Hematopoietic multipotent progenitor cell treated with erythropoietin and hydrocortisone succinate and interleukin-3 and kit ligand, for 4 days (in vitro differentiated cells): ENCODE results near the gene BRMS1.
"Not testable (repeated sequence)": the region's sequence is repeated elsewhere in the genome, so short reads cannot be mapped to it uniquely, and the experiment has no call there.

Experiments
- DNase-seq: peaks from one replicate; pipeline ENCODE4 v3.0.0-alpha.2; 2015

The BRMS1 gene

GRCh38 chr11:66321606-66322005 lies 23.3 kb downstream of the BRMS1 start:
- no peak for DNase-seq

DNA sequence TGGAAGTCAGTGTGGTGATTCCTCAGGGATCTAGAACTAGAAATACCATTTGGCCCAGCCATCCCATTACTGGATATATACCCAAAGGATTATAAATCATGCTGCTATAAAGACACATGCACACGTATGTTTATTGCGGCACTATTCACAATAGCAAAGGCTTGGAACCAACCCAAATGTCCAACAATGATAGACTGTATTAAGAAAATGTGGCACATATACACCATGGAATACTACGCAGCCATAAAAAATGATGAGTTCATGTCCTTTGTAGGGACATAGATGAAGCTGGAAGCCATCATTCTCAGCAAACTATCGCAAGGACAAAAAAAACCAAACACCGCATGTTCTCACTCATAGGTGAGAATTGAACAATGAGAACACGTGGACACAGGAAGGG lies 24.2 kb downstream of the BRMS1 start:
- DNase-seq: not testable (repeated sequence)

DNA sequence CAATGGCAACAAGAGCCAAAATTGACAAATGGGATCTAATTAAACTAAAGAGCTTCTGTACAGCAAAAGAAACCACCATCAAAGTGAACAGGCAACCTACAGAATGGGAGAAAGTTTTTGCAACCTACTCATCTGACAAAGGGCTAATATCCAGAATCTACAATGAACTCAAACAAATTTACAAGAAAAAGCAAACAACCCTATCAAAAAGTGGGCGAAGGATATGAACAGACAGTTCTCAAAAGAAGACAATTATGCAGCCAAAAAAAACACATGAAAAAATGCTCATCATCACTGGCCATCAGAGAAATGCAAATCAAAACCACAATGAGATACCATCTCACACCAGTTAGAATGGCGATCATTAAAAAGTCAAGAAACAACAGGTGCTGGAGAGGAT lies 24.6 kb downstream of the BRMS1 start:
- not testable (repeated sequence) for DNase-seq

- DNase-seq: no peak
These were observed 26.3 kb downstream of the BRMS1 start for GRCh38 chr11:66318600-66318970.

GRCh38 chr11:66317723-66318599 lies 26.9 kb downstream of the BRMS1 start:
- DNase-seq: peak; percentile 79

GRCh38 chr11:66317322-66317722 lies 27.6 kb downstream of the BRMS1 start:
- peak; percentile 30 for DNase-seq

DNA sequence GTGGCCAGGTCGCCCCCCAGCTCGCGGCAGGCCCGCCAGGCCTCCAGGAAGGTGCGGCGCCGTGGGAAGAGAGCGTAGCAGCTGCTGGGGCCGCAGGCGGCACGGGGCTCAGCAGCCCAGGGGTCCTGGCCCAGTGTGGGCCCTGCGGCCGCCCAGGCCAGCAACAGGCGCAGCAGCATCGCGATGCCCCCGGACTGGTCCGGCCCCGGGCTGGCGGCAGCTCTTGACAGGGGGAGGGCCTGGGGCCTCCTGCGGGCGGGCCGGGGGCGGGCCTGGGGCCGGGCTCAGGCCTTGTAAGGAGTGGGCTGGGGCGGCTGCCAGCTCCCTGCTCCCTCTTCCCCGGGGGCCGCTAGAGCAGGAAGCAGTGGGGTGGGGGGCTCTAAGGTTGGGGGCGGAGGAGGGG lies 28.1 kb downstream of the BRMS1 start, which contains the start of gene CD248:
Gene CD248 (minus strand): TSS at position 196 of the 403 bp plus-strand sequence. CDS start 17 bp downstream, at position 179.
- peak; percentile 39 for DNase-seq

- no peak for DNase-seq
These were observed 28.7 kb downstream of the BRMS1 start for GRCh38 chr11:66315921-66316811.

DNA sequence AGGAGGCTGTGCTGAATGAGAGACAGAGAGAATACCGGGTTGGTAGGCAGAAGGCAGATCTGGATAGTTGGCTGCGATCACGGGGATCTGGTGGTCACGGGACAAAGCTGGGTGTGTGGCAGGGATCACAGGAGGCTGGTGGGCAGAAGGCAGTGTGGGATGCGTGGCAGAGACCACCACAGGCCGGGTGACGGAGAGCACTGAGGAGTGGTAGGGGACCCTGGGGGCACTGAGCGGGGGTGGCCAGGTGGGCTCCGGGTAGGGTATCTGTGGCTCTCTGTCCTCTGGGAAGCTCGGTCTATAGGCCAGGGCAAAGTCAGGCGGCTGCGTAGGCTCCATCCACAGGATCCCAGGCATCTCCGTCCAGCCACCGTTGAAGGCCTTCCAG lies 29.4 kb downstream of the BRMS1 start:
- no peak for DNase-seq

GRCh38 chr11:66314561-66315497 lies 30.1 kb downstream of the BRMS1 start:
- DNase-seq: no peak

GRCh38 chr11:66314186-66314501 lies 30.8 kb downstream of the BRMS1 start:
- DNase-seq: no peak

GRCh38 chr11:66313321-66314185 lies 31.4 kb downstream of the BRMS1 start:
- no peak for DNase-seq

DNA sequence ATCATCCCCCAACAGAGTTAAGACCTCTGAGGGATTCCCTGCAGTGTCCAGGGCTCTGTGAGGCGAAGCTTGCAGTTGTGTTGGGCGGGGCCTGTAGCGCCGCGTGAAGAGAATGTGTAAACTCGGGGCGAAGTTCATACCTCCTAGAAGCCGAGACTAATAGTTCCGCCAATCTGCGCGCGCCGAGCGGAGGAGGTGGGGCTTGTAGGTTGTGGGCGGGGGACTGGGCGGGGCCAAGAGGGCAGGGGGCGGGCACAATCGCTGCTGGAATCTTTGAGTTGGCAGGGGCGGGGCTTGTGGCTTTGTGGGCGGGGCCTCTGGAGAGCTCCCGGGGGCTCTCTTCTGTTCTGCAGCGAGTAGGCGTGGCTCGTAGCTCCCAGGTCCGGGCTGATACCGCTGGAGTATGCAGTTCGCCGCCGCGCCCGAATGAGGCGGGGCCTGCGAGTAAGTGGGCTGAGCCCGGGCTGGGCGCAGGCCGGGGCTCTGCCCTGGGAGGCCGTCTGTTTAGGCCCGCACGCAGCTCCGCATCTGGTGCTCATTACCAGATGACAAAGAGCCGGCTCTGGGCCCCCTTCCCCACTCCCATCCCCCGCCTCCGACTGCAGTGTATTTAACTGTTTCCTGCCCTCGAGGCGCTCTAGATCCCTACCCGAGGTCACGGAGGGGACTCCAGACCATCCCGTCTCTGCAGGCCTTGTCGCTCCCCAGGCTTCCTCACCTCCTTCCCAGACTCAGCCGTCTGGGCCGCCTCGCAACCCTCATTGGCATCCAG lies 32.2 kb downstream of the BRMS1 start:
- peak; percentile 99 for DNase-seq

DNA sequence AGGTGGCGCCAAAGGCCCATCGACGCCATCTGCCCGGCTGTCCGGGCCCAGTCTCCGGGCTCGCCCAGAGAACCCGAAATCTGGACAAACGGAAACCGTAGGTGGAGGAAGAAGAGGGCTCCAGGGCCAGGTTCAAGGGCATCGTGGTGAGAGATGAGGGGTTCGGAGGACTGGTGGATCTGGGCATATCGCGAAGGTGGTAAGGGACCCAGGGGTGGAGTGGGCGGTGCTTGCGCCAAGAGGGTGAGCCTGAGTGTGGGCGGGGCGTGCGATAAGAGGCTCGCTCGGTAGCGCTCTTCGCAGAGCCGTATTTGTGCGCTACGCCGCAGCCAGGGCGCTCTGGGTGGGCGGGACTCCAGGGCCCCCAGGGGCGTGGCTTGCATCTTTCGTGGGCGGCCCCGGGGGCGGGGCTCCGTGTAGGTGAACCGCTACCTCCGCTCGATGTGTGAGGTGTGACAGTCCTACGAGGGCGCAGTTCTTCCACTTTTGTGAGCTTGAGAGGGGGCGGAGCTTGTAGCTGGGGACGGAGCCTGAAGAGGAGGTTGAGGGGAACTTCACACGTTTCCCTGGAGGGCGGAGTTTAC lies 32.8 kb downstream of the BRMS1 start:
- peak; percentile 97 for DNase-seq

- no peak for DNase-seq
These were observed 33.4 kb downstream of the BRMS1 start for GRCh38 chr11:66311470-66311964.

GRCh38 chr11:66310803-66311440 lies 34.0 kb downstream of the BRMS1 start:
- not testable (repeated sequence) for DNase-seq

GRCh38 chr11:66310324-66310723 lies 34.6 kb downstream of the BRMS1 start:
- DNase-seq: no peak

- DNase-seq: no peak
These were observed 35.4 kb downstream of the BRMS1 start for GRCh38 chr11:66309475-66309874.

GRCh38 chr11:66302656-66303055 lies 42.2 kb downstream of the BRMS1 start:
- DNase-seq: no peak

DNA sequence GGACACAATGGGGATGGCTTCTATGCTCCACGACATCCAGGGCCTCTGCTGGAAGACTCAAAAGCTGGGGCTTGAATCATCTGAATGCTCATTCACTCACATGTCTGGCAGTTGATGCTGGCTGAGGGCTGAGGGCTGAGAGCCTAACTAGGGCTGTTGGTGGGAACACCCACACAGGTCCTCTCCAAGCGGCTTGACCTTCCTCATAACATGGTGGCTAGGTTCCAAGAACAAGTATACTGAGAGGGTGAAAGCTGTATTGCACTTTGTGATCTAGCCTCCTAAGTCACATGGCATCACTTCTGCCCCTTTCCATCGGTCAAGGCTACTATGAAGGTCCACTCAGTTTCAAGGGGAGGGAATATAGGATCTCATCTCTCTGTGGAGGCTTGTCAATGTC lies 45.7 kb downstream of the BRMS1 start:
- DNase-seq: no peak
